ENCODE data around the gene AASS.
A peak's percentile ranks its signal among the peaks of the same experiment; 100 is the strongest.
"Not testable (repeated sequence)": the region's sequence is repeated elsewhere in the genome, so short reads cannot be mapped to it uniquely, and the experiment has no call there.

Gene AASS

DNA sequence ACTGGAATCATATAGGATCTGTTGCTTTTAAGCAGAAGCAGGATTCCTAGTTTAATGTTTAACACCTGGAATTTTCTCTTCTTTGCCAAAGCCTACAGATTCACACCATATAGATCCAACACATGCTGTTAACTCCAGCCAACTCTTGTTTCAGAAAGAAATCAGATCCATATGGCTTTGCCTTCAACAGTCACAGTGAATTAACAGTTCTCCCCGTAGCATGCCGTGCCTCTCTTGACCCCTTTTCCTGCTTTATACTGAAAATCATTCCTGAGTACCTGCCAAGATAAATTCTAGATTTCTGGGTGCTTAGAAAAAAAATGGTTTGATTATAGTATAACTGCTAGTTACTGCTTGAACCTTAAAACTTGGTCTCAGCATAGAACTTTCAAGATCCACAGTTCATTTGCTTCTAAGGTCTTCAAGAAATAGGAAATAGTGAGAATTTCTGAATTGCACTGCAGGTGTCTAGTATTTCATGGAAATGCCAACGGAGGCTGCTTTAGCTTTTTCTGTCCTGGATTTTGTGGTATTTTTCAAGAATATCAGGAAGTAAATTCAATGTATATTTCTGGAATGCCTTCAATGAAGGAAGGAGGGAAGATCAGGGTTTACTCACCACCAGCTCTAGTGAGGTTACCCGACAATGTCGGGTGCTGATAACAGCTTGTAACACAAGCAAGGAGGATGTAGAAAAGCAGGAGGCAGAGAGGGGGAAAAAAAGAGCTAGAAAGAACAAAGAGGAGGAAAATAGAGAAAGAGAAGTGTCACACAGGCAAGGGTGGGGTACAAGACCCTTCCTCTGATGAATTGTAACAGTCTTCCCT, 6.6 kb downstream of the AASS start:
- peak overlapping the region; percentile 55 for H3K4me3 ChIP-seq (ENCODE audit: low read depth, low read length)
- TF ChIP-seq, protein P1, sequence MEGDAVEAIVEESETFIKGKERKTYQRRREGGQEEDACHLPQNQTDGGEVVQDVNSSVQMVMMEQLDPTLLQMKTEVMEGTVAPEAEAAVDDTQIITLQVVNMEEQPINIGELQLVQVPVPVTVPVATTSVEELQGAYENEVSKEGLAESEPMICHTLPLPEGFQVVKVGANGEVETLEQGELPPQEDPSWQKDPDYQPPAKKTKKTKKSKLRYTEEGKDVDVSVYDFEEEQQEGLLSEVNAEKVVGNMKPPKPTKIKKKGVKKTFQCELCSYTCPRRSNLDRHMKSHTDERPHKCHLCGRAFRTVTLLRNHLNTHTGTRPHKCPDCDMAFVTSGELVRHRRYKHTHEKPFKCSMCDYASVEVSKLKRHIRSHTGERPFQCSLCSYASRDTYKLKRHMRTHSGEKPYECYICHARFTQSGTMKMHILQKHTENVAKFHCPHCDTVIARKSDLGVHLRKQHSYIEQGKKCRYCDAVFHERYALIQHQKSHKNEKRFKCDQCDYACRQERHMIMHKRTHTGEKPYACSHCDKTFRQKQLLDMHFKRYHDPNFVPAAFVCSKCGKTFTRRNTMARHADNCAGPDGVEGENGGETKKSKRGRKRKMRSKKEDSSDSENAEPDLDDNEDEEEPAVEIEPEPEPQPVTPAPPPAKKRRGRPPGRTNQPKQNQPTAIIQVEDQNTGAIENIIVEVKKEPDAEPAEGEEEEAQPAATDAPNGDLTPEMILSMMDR (IDR thresholded peaks at IDR 0.05; ENCODE audit: low read depth, low read length): no peak

DNA sequence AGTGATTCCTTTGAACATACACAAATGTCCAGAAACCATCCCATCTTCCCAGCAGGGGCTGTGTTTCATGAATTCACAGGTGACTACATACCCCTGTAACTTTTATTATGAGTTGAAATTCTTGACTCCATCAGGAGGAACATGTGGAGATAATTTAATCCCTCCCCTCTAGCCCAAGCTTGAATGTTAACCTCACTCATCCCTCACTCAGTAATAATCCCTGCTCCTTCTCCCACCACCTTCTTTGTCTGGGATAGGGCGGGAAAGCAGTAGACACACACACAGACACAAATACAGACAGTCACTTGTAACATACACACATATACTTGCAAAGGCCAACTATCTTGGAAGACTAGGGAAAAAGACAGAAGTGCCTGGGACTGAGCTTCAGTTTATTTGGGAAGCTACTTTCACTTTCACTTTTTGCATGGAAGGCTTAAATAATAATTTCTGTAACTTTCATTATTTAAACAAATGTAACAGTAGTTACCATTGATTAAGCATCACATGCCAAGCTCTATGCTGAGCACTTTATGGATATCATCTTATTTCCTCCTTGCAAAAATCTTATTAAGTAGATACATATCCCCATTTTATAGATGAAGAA, 7.3 kb downstream of the AASS start:
- peak overlapping the region; percentile 55 for H3K4me3 ChIP-seq (ENCODE audit: low read depth, low read length)
- TF ChIP-seq, protein P1 (IDR thresholded peaks at IDR 0.05; ENCODE audit: low read depth, low read length): no peak

DNA sequence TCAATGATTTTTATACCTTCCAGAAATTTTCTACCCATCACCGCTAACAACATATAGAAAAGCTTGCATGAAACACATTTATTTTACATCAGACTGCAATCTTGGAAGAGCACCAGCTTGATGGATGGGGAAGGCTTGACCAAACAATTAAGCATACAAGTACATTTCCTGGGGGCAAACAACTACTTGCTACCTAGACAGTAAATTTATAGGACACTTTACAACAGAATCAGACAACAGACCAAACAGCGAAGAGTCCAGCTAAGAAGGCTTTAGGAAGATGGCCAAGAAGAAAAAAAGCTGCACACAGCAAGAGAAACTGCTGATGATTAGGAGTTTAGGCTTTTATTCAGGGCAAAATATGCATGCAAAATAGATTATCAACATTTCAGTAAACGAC, 8.0 kb downstream of the AASS start:
- no peak overlapping the region for H3K4me3 ChIP-seq (ENCODE audit: low read depth, low read length)
- TF ChIP-seq, protein P1 (IDR thresholded peaks at IDR 0.05; ENCODE audit: low read depth, low read length): no peak

DNA sequence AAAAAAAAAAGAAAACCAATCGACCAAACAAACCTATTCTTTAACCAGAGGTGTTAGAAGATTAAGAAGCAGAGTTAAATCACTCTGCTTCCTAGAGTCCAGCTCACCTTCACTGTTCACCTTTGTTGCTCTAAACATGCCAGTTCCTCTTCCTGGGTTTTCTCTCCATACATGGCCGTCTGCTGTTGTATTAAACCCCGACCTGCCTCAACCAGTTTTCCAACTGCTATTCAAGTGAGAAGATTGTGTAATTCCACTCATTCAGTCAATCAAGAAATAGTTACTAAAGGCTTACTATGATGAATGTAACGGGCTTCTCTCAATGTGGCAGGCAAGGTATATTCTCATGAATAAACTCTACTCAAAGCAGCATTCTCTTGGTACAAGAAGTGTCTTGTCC, 8.8 kb downstream of the AASS start:
- no peak overlapping the region for H3K4me3 ChIP-seq (ENCODE audit: low read depth, low read length)
- TF ChIP-seq, protein P1 (IDR thresholded peaks at IDR 0.05; ENCODE audit: low read depth, low read length): no peak

DNA sequence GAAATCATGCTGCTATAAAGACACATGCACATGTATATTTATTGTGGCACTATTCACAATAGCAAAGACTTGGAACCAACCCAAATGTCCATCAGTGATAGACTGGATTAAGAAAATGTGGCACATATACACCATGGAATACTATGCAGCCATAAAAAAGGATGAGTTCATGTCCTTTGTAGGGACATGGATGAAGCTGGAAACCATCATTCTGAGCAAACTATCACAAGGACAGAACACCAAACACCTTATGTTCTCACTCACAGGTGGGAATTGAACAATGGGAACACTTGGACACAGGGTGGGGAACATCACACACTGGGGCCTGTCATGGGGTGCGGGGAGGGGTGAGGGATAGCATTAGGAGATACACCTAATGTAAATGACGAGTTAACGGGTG, 9.3 kb downstream of the AASS start:
- H3K4me3 ChIP-seq (ENCODE audit: low read depth, low read length): not testable (repeated sequence)

DNA sequence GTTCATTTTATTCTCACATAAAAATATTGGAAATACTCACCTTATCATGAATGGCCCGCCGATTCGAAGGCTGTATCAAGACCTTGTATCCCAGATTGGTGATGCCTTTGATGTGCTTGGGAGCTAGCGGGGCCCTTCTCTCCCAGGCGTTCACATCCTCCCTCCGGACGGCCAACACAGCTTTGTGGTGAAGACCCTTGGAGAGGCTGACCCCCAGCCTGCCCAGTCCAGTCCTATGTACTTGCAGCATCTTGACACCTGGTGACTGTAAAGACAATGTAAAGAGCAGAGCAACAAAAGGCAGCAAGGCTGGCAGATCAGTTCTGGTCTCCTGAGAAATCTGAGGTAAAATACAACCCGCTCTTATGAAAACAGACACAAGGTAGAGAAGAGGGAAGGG, 10.6 kb downstream of the AASS start:
- H3K4me3 ChIP-seq (ENCODE audit: low read depth, low read length): no peak overlapping the region
- TF ChIP-seq, protein P1 (IDR thresholded peaks at IDR 0.05; ENCODE audit: low read depth, low read length): no peak

DNA sequence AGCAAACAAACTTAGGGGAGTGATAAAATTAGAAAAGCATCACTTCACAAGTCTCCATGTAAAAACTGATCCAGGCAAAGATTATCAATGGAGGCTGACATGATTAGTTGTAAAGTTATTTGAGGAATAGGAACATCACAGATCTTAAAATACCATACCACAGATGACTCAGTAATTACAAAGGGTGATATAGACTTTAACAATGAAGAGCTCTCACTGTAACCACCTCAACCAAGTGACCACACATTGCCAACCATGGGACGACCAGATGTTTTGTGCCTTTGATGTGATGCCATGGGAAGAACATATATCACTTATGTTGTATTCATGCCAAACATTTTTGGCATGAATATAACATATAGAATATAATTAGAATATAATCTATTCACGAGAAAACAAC, 11.7 kb downstream of the AASS start:
- TF ChIP-seq, protein P1 (IDR thresholded peaks at IDR 0.05; ENCODE audit: low read depth, low read length): no peak
- H3K4me3 ChIP-seq (ENCODE audit: low read depth, low read length): no peak overlapping the region
